Cardiac muscle cell (in vitro differentiated cells and primary cell): ENCODE measurements around the gene DEPDC5. TPM values are rescaled to one million over a fixed set of nuclear protein-coding genes. Genes with fewer than 3 reads are reported as not detected.

ENCODE experiments used
- DNase-seq, 2 donors: peaks; one replicate each; pipeline versions ENCODE4 v3.0.0 to v3.0.0-alpha.2; 2010 to 2017; ENCODE audit warnings: low read depth in 1 of 2, low spot score in 1 of 2
- H3K27ac ChIP-seq: fragments of 200-600 bp; sonication (generic); 2 replicates; pipeline ENCODE4 v1.5.1; 2016
- H3K27me3 ChIP-seq: fragments of 200-600 bp; sonication (generic); 2 replicates; pipeline ENCODE4 v1.6.0; 2016; ENCODE audit warnings: control low read depth
- H3K36me3 ChIP-seq: fragments of 200-600 bp; sonication (generic); 2 replicates; pipeline ENCODE4 v1.5.1; 2016; ENCODE audit warnings: control low read depth
- H3K4me1 ChIP-seq: fragments of 200-600 bp; sonication (generic); 2 replicates; pipeline ENCODE4 v1.8.1; 2017; ENCODE audit warnings: low read depth, mild to moderate bottlenecking, mixed run types
- H3K4me3 ChIP-seq: fragments of 200-600 bp; sonication (generic); 2 replicates; pipeline ENCODE4 v1.5.1; 2016; ENCODE audit warnings: mild to moderate bottlenecking
- H3K9me3 ChIP-seq: fragments of 200-600 bp; sonication (generic); 2 replicates; pipeline ENCODE4 v1.5.1; 2017; ENCODE audit warnings: low read depth, mild to moderate bottlenecking, control low read depth
- CTCF ChIP-seq: IDR thresholded peaks from 2 replicates; pipeline ENCODE4 v1.5.1; 2012; ENCODE audit warnings: low read depth, mild to moderate bottlenecking, low read length
- polyA plus RNA-seq: library from polyadenylated mRNA; unstranded; fragments of >200 nt; fragmentation: Nextera tagmentation; extraction: Ambion mirVana; gene quantifications from 2 replicates; pipeline ENCODE4 v1.2.1, GENCODE V29; 2016
- total RNA-seq: library from RNA; depleted of rRNA; stranded (reverse); fragments of >200 nt; gene quantifications from 2 replicates; pipeline ENCODE4 v1.2.3, GENCODE V29; 2016

The DEPDC5 gene
- total and polyA plus RNA-seq, 2 experiments from 2014 or later: 18.2 to 30.6 TPM

- Histone ChIP-seq H3K9me3 (no peaks in the 10 kb centered on the region), H3K4me1 (no peaks in the 10 kb centered on the region), H3K36me3 (no peaks in the 10 kb centered on the region), H3K27ac (no peak overlapping the region), H3K27me3 (no peaks in the 10 kb centered on the region), H3K4me3 (no peak overlapping the region)
- no peak for TF ChIP-seq CTCF
- no peak for DNase-seq
Measured at GRCh38 chr22:31920306-31920705, 166.5 kb downstream of the DEPDC5 start.

- Histone ChIP-seq H3K4me1 (no peaks in the 10 kb centered on the region), H3K9me3 (no peaks in the 10 kb centered on the region), H3K27me3 (no peaks in the 10 kb centered on the region), H3K4me3 (no peak overlapping the region), H3K36me3 (no peaks in the 10 kb centered on the region), H3K27ac (no peak overlapping the region)
- DNase-seq: no peak
- TF ChIP-seq CTCF: no peak
Measured at GRCh38 chr22:31921106-31921505, 167.3 kb downstream of the DEPDC5 start.

GRCh38 chr22:31922534-31922933, 168.7 kb downstream of the DEPDC5 start:
- H3K4me1 ChIP-seq: no peaks in the 10 kb centered on the region
- H3K27me3 ChIP-seq: no peaks in the 10 kb centered on the region
- H3K27ac ChIP-seq: no peak overlapping the region
- TF ChIP-seq CTCF: no peak
- DNase-seq: no peak
- H3K36me3 ChIP-seq: no peaks in the 10 kb centered on the region
- no peaks in the 10 kb centered on the region for H3K9me3 ChIP-seq
- H3K4me3 ChIP-seq: no peak overlapping the region

- no peak for TF ChIP-seq CTCF
- peak in 1 of 2 donors; percentile 29 for DNase-seq
Measured at GRCh38 chr22:31923136-31923535, 169.3 kb downstream of the DEPDC5 start.

GRCh38 chr22:31923747-31924146, 169.9 kb downstream of the DEPDC5 start:
- no peak for DNase-seq
- Histone ChIP-seq H3K4me3 (no peak overlapping the region), H3K36me3 (no peaks in the 10 kb centered on the region), H3K27me3 (no peaks in the 10 kb centered on the region), H3K4me1 (no peaks in the 10 kb centered on the region), H3K9me3 (no peaks in the 10 kb centered on the region), H3K27ac (no peak overlapping the region)
- no peak for TF ChIP-seq CTCF

More at GRCh38 chr22:31923136-31923535, 169.3 kb downstream of the DEPDC5 start:
- H3K36me3 ChIP-seq: no peaks in the 10 kb centered on the region
- H3K4me3 ChIP-seq: no peak overlapping the region
- H3K9me3 ChIP-seq: no peaks in the 10 kb centered on the region
- H3K4me1 ChIP-seq: no peaks in the 10 kb centered on the region
- H3K27ac ChIP-seq: no peak overlapping the region
- no peaks in the 10 kb centered on the region for H3K27me3 ChIP-seq

GRCh38 chr22:31925056-31925455, 171.2 kb downstream of the DEPDC5 start:
- Histone ChIP-seq H3K9me3 (no peaks in the 10 kb centered on the region), H3K27me3 (no peaks in the 10 kb centered on the region), H3K27ac (no peak overlapping the region), H3K36me3 (no peaks in the 10 kb centered on the region), H3K4me3 (no peak overlapping the region), H3K4me1 (no peaks in the 10 kb centered on the region)
- DNase-seq: no peak
- TF ChIP-seq CTCF: no peak
